ENCODE data around the gene PCDH9.

Gene PCDH9

GRCh38 chr13:66530158-66530557 lies 700.0 kb downstream of the PCDH9 start:
- DNase-seq (ENCODE audit: low read depth in 2 of 2) = no peak

GRCh38 chr13:66528944-66529576 lies 701.1 kb downstream of the PCDH9 start:
- no peak for DNase-seq (ENCODE audit: low read depth in 2 of 2)

- no peak for DNase-seq (ENCODE audit: low read depth in 2 of 2)
Measured at GRCh38 chr13:66528180-66528579, 702.0 kb downstream of the PCDH9 start.

GRCh38 chr13:66520511-66521355 lies 709.4 kb downstream of the PCDH9 start:
- DNase-seq (ENCODE audit: low read depth in 2 of 2) = no peak

GRCh38 chr13:66519259-66519658 lies 710.9 kb downstream of the PCDH9 start:
- no peak for DNase-seq (ENCODE audit: low read depth in 2 of 2)

- DNase-seq (ENCODE audit: low read depth in 2 of 2) = no peak
Measured at GRCh38 chr13:66518068-66518467, 712.1 kb downstream of the PCDH9 start.

- DNase-seq (ENCODE audit: low read depth in 2 of 2) = no peak
Measured at GRCh38 chr13:66513728-66514127, 716.4 kb downstream of the PCDH9 start.

- DNase-seq (ENCODE audit: low read depth in 2 of 2) = no peak
Measured at GRCh38 chr13:66509175-66509574, 721.0 kb downstream of the PCDH9 start.

GRCh38 chr13:66508153-66508909 lies 721.8 kb downstream of the PCDH9 start:
- no peak for DNase-seq (ENCODE audit: low read depth in 2 of 2)

GRCh38 chr13:66506979-66507378 lies 723.2 kb downstream of the PCDH9 start:
- DNase-seq (ENCODE audit: low read depth in 2 of 2) = no peak

- no peak for DNase-seq (ENCODE audit: low read depth in 2 of 2)
Measured at GRCh38 chr13:66506051-66506777, 723.9 kb downstream of the PCDH9 start.

GRCh38 chr13:66503890-66504289 lies 726.2 kb downstream of the PCDH9 start:
- no peak for DNase-seq (ENCODE audit: low read depth in 2 of 2)

- no peak for DNase-seq (ENCODE audit: low read depth in 2 of 2)
Measured at GRCh38 chr13:66501181-66501580, 729.0 kb downstream of the PCDH9 start.

- DNase-seq (ENCODE audit: low read depth in 2 of 2) = no peak
Measured at GRCh38 chr13:66492479-66492878, 737.7 kb downstream of the PCDH9 start.

- no peak for DNase-seq (ENCODE audit: low read depth in 2 of 2)
Measured at GRCh38 chr13:66491251-66491650, 738.9 kb downstream of the PCDH9 start.

- no peak for DNase-seq (ENCODE audit: low read depth in 2 of 2)
Measured at GRCh38 chr13:66489586-66489985, 740.5 kb downstream of the PCDH9 start.

- no peak for DNase-seq (ENCODE audit: low read depth in 2 of 2)
Measured at GRCh38 chr13:66489172-66489571, 741.0 kb downstream of the PCDH9 start.

- DNase-seq (ENCODE audit: low read depth in 2 of 2) = no peak
Measured at GRCh38 chr13:66483712-66484111, 746.4 kb downstream of the PCDH9 start.

- no peak for DNase-seq (ENCODE audit: low read depth in 2 of 2)
Measured at GRCh38 chr13:66482836-66483235, 747.3 kb downstream of the PCDH9 start.

GRCh38 chr13:66477816-66478215 lies 752.3 kb downstream of the PCDH9 start:
- no peak for DNase-seq (ENCODE audit: low read depth in 2 of 2)

- no peak for DNase-seq (ENCODE audit: low read depth in 2 of 2)
Measured at GRCh38 chr13:66475061-66475460, 755.1 kb downstream of the PCDH9 start.

- no peak for DNase-seq (ENCODE audit: low read depth in 2 of 2)
Measured at GRCh38 chr13:66469745-66470144, 760.4 kb downstream of the PCDH9 start.
